Brain pericyte (primary cell): Measurements from ENCODE around the gene CLNS1A.
"Not testable (repeated sequence)": the region's sequence is repeated elsewhere in the genome, so short reads cannot be mapped to it uniquely, and the experiment has no call there.

Experiments used
- DNase-seq: peaks from one replicate; pipeline ENCODE4 v3.0.0-alpha.2; 2012; ENCODE audit warnings: low read depth, low spot score

Gene CLNS1A

GRCh38 chr11:77619576-77620198 is 17.9 kb downstream of the CLNS1A start:
- DNase-seq, result no peak

DNA sequence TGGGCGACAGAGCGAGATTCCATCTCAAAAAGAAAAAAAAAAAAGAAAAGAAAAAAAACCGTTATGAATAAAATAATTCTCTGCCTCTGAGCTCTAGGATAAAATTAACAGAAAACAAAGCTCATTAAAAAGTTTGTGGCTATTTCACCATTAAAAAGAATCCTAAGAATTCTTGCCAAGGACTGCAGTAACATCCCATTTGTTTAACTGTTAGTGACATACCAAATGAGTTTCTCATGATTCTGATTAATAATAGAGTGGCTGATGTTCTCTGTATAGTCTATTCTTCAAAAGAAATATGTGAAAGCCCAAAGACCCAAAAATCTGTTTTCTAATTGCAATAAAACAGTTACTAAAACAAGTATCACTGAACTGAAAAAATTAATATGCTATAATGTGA is 19.7 kb downstream of the CLNS1A start:
- DNase-seq, result no peak

GRCh38 chr11:77611921-77612320 is 25.7 kb downstream of the CLNS1A start:
- DNase-seq, result no peak

GRCh38 chr11:77609234-77609633 is 28.4 kb downstream of the CLNS1A start:
- DNase-seq, result no peak

GRCh38 chr11:77604281-77604680 is 33.3 kb downstream of the CLNS1A start:
- DNase-seq, result no peak

GRCh38 chr11:77602381-77603088 is 35.1 kb downstream of the CLNS1A start:
- no peak for DNase-seq

- DNase-seq, result no peak
Observed at GRCh38 chr11:77598195-77598594, 39.4 kb downstream of the CLNS1A start.

GRCh38 chr11:77596626-77597025 is 41.0 kb downstream of the CLNS1A start:
- no peak for DNase-seq

DNA sequence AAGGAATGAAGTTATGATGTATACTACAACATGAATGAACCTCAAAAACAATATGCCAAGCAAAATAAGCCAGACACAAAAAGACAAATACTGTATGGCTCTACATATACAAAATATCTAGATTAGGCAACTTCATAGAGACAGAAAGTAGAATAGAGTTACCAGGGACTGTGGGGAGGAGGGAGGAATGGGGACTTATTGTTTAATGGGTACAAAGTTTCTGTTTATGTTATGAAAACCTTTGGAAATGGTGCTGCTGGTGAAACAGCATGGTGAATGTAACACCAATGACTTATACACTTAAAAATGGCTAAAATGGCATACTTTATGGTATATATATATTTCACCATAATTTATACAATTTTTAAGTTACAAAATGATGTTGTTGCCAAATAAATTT is 43.7 kb downstream of the CLNS1A start:
- DNase-seq, result no peak

GRCh38 chr11:77592727-77593126 is 44.9 kb downstream of the CLNS1A start:
- no peak for DNase-seq

GRCh38 chr11:77590194-77590782 is 47.3 kb downstream of the CLNS1A start:
- DNase-seq, result peak; percentile 40

DNA sequence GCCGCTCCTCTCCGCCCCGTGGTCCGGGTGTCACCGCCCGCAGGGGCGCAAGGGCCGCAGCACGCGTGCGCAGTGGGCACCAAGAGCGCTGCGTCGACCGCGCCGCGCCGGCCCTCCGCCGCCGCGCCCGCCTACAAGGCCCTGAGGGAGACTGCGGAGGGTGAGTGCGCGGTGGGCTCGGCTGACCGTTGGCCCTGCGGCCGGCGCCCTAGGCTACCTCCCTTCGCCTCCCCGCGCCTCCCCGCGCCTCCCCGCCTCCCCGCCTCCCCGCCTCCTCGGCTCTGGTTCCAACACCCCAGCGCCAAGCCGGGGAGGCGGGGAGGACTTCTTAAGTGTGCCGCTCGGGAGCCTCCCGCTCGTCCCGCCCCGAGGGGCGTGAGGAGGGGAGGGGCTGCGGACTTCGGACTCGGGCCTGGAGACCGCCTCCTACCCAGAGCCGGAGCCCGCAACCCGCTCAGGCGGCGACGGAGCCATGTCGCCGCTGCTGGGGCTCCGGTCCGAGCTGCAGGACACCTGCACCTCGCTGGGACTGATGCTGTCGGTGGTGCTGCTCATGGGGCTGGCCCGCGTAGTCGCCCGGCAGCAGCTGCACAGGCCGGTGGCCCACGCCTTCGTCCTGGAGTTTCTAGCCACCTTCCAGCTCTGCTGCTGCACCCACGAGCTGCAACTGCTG is 47.9 kb downstream of the CLNS1A start, which contains the start of gene AQP11:
Gene AQP11, plus strand, starts transcription at position 433 of the 673 bp plus-strand sequence. Its CDS starts 40 bp downstream, at position 473.
- DNase-seq, result peak; percentile 41

GRCh38 chr11:77589181-77589520 is 48.4 kb downstream of the CLNS1A start:
- DNase-seq, result no peak

DNA sequence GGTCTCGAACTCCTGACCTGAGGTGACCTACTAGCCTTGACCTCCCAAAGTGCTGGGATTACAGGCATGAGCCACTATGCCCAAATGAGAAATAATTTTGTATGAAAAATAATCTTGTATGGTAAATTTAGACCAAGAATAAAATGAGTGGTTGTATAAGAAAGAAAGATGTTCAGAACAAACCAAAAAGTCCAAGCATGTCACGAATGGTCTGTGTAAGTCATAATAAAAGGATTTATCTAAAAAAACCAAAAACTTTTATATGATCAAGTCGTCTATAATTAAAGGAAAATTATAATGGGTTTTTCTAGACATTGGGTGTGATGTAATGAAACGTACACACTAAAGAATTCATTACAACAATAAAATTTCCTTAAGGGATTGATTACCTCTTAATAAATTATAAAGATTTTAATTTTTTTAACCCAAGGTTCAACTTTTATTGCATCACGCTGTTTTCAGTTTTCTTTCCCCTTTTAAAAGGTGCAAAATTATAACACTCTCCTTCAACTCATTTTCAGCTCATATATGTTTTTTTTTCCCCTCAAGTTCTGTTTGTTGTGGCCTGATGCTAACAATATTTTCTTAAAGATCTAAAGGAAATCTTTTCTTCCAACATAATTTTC is 56.8 kb downstream of the CLNS1A start:
- no peak for DNase-seq

DNA sequence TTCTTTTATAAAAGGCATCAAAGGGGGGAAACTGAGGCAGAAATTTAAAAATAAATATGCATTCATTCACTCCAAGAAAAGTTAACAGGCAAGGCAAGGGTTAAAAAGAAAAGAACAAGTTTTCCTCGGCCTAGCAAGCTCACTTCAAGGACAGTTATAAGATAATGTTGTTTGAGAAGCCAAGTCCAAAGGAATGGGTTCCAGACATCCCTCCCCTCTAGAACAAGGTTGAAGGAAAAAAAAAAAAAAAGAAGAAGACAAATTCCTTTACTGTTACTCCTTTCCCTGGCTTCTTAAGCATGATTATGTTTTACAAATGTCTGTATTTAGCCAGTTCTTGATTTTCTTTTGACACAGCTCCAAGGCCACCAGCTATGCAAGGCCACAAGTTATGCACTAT is 62.2 kb downstream of the CLNS1A start:
- not testable (repeated sequence) for DNase-seq

GRCh38 chr11:77570896-77571295 is 66.7 kb downstream of the CLNS1A start:
- DNase-seq, result not testable (repeated sequence)

GRCh38 chr11:77569676-77570070 is 67.9 kb downstream of the CLNS1A start:
- DNase-seq, result no peak

DNA sequence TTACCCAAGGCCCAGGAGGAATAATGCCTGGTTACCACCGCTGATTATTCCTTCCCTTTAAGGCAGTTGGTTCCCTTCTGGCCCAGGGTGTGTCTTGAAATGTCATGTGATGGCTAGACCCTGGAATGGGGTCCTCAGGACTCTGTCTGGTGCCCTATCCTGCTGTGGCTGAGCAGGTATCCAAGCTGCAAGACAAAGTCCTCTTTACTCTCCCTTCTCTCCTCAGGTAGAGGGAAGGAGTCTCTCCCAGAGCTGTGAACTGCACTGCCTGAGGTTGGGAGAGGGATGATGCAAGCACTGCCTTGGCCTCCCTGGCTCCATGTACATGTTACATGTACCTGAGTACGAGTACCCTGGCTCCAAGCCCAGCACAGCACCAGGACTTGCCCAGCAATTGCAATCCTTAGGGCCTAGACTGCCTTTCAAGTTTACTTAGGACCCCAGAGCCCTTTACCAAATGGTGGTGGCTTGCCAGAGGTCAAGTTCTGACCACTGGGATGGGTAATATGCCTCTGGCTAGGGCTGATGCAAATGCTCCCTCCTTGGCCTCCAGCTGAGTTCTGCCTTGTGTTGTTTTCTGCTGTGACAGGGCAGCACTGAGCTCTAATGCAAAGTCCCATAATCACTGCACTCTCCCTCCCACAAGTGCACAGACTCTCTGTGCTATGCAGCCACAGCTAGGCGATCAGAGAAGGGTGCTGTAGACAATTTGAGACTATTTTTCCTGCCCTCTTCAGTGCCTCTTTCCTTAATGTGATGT is 68.5 kb downstream of the CLNS1A start:
- no peak for DNase-seq

DNA sequence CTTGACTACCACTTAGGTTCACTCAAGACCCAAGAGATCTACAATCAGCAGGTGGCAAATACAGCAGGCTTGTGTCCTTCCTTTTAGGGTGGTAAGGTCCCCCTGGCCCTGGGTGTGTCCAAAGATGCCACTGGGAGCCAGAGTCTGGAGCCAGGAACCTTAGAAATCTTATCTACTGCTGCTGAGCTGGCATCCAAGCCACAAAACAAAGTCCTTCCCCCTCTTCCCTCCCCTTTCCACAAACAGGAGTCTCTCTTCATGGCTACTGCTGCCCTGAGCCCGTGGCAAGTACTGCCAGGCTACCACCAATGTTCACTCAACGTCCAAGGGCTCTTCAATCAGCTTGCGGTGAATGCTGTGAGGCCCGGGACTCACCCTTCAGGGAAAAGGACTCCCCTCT is 69.3 kb downstream of the CLNS1A start:
- no peak for DNase-seq
